PC-9 (cell line): Measurements from ENCODE around the gene MRPL1.

Experiments
- EZH2 ChIP-seq: fragments of 200-600 bp; sonication (generic); IDR thresholded peaks from 2 replicates; pipeline ENCODE4 v1.8.0; 2017; ENCODE audit warnings: antibody characterized with exemption, low read depth
- TF ChIP-seq, protein P1 (sequence below): fragments of 200-600 bp; sonication (generic); conservative IDR thresholded peaks from 2 replicates; pipeline ENCODE4 v1.6.1; 2017; ENCODE audit warnings: mixed run types, antibody characterized with exemption, mild to moderate bottlenecking, moderate library complexity

DNA sequence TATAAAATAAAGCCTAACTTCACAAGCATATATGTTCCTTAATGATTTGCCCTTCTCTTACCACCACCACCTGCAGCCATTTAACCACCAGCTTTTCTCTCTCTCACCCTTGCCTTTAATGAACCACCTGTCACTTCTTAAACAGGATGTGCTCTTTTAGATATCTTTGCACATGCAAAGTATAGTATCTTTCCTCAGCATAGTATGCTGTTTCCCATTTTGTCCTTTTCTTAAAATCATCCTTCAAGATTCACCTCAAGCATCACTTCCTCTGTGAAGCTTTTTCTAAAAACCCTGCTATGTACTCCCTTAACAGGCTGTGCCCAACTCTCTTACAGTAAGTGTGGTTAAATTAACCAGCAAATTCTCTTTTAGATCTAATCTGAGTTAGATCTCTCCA, 35.3 kb upstream of the MRPL1 start:
- TF ChIP-seq, protein P1, sequence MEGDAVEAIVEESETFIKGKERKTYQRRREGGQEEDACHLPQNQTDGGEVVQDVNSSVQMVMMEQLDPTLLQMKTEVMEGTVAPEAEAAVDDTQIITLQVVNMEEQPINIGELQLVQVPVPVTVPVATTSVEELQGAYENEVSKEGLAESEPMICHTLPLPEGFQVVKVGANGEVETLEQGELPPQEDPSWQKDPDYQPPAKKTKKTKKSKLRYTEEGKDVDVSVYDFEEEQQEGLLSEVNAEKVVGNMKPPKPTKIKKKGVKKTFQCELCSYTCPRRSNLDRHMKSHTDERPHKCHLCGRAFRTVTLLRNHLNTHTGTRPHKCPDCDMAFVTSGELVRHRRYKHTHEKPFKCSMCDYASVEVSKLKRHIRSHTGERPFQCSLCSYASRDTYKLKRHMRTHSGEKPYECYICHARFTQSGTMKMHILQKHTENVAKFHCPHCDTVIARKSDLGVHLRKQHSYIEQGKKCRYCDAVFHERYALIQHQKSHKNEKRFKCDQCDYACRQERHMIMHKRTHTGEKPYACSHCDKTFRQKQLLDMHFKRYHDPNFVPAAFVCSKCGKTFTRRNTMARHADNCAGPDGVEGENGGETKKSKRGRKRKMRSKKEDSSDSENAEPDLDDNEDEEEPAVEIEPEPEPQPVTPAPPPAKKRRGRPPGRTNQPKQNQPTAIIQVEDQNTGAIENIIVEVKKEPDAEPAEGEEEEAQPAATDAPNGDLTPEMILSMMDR = no peak
- TF ChIP-seq EZH2 = no peak
